AG09319 (cell line): ENCODE results near the gene SLCO2A1.

ENCODE experiments used
- DNase-seq: peaks from one replicate; pipeline ENCODE4 v3.0.0-alpha.2; 2010; ENCODE audit warnings: low read depth; ENCODE audit errors: extremely low read depth
- CTCF ChIP-seq: IDR thresholded peaks from 2 replicates; pipeline ENCODE4 v1.5.1; 2011; ENCODE audit warnings: low read depth, mild to moderate bottlenecking, inconsistent platforms, low read length, moderate library complexity

SLCO2A1 gene

DNA sequence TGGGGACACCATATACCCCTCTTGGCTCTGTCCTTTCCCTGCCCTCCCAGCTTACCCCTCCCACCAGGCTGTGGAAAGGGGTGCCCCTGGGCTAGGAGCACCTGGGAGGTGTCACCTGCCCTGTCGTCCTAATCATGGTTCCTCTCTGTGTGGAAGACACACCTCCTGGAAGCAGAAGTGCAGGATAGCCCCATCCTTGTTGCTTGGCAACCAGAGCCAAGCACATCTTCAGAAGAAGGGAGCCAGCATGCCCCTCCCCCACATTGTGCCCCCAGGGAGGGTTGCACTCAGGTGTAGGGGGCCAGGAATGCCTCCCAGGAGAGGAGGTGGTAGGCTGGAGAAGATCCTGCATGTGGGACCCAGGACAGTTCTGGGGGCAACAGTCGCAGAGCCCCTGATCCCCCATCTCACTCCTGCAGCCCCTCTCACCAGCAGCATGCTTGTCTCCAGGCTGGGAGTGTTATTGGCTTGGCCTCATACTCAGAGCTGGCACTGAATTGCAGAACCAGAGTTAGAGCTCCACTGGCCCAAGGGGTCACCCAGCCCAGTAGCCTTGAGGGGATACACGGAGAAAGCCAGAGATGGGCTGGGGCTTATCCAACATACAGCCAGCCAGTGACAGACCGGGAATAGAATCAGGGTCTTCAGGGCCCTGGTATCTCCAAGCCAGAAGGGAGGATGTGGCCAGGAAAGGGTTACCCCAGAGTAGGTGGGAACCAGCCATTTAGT lies 142.5 kb downstream of the SLCO2A1 start:
- DNase-seq, result no peak
- no peak for TF ChIP-seq CTCF

DNA sequence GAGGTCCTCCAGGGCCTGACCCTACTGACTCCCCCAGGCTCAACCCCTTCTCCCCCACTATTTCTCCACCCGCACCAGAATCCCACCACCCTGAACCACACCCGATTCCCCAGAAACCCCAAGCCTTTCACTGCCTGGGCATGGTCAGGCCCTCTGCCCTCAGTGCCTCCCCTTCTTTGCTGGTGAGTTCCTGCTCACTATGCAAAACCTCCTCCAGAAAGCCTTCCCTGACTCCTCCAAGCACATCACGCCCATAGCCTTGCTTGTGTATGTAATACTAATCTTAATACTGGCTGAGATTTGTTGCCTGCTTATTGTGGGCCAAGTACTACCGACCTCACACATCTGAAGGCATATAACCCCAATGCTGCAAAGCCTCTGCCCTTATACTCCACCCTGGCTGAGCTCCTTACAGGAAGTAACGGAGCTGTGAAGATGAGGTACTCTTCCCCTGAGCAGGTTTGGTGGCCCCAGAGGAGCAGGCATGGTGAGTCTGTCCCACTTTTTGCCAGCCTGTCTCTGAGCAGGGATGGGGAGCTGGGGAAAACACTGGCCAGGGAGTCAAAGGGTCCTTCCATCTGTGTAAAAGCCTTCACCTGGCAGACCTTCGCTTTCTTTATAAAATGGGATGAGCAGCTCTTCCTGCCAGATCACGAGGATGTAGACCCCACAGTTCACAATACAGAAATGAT lies 143.5 kb downstream of the SLCO2A1 start:
- TF ChIP-seq CTCF, result no peak
- no peak for DNase-seq

DNA sequence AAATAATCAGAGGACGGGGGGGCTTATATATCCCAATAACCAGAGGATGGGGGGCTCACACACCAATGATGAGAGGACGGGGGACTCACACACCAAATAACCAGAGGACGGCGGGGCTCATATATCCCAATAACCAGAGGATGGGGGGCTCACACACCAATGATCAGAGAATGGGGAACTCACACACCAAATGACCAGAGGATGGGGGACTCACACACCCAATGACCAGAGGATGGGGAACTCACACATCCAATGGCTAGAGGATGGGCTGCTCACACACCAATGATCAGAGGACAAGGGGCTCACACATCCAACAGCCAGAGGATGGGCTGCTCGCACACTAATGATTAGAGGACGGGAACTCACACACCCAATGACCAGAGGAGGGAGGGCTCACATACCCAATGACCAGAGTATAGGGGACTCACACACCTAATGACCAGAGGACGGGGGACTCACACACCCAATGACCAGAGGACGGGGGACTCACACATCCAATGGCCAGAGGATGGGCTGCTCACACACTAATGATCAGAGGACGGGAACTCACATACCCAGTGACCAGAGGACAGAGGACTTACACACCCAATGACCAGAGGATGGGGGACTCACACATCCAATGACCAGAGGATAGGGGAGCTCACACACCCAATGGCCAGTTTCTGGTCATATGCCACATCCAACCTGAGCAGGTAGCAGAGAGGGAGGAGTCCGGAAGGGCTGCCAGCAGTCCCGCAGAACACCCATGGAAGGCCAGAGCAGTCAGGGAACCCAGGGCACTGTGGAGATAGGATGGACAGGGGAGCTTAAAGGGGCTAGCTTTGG lies 144.6 kb downstream of the SLCO2A1 start:
- no peak for DNase-seq
- no peak for TF ChIP-seq CTCF

- no peak for TF ChIP-seq CTCF
- no peak for DNase-seq
These were observed 145.5 kb downstream of the SLCO2A1 start for GRCh38 chr3:133884054-133884886.

DNA sequence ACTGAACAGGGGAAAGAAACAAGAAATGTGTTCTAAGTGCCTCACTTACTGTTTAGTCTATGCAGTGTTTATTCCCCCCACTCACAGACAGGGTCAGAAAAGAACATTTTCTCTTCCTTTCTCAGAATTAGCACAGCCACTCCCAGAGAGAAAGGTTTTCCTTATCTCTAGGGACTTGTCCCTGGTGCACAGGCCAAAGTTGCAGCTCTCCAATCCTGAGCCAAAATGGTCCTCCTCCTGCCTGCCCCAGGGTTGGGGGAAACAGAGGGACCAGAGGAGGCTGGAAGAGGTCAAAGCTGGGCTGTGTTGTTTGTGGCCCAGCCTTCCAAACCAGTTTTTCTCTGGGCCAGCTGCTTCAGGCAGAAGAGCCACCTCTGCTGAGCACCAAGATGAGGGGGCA lies 146.1 kb downstream of the SLCO2A1 start:
- no peak for TF ChIP-seq CTCF
- DNase-seq, result no peak

DNA sequence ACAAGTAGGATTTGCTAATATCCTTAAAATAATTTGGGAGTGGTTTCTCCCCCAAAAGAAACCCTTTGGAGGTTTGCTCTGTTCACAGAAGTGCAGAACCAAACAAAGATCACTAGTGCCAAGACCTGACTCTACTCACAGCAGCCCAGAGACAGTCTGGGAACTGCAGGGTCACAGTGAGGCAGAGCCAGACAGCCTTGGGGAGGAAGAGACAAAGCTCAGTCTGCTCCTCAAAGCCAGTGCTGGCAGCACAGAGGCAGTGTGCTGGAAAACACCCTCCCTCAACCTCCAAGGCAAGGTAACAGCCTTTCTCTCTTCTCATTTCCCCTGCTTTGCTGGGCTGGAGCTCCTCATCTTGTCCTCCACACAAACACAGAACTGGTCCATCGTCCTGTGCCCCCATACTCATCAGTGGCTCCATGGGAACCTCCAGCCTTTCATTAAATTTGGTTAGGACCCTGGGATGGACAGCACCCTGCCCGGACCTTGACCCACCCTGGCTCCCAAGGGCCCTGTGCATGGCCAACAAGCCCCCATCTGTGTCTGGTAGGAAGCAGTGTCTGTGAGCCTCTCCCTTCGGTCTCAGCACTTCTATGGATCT lies 146.6 kb downstream of the SLCO2A1 start:
- TF ChIP-seq CTCF, result no peak
- DNase-seq, result no peak
